ENCODE results near the gene RASA2.

Gene RASA2

GRCh38 chr3:141538568-141539240 lies 51.9 kb downstream of the RASA2 start:
- no peak for DNase-seq

- DNase-seq: no peak
Observed at GRCh38 chr3:141539431-141540187, 52.8 kb downstream of the RASA2 start.

- DNase-seq: no peak
Observed at GRCh38 chr3:141540531-141540930, 53.7 kb downstream of the RASA2 start.

GRCh38 chr3:141542202-141542969 lies 55.6 kb downstream of the RASA2 start:
- no peak for DNase-seq

GRCh38 chr3:141542989-141543388 lies 56.2 kb downstream of the RASA2 start:
- DNase-seq: no peak

- no peak for DNase-seq
Observed at GRCh38 chr3:141544697-141545096, 57.9 kb downstream of the RASA2 start.

GRCh38 chr3:141546081-141546480 lies 59.3 kb downstream of the RASA2 start:
- DNase-seq: no peak

- no peak for DNase-seq
Observed at GRCh38 chr3:141546586-141546985, 59.8 kb downstream of the RASA2 start.

GRCh38 chr3:141547791-141548190 lies 61.0 kb downstream of the RASA2 start:
- DNase-seq: no peak

GRCh38 chr3:141550926-141551665 lies 64.3 kb downstream of the RASA2 start:
- no peak for DNase-seq

- DNase-seq: no peak
Observed at GRCh38 chr3:141552440-141552991, 65.7 kb downstream of the RASA2 start.

- DNase-seq: no peak
Observed at GRCh38 chr3:141553055-141553454, 66.2 kb downstream of the RASA2 start.

GRCh38 chr3:141556034-141556433 lies 69.2 kb downstream of the RASA2 start:
- DNase-seq: no peak

- no peak for DNase-seq
Observed at GRCh38 chr3:141557961-141558706, 71.3 kb downstream of the RASA2 start.

GRCh38 chr3:141561426-141562034 lies 74.7 kb downstream of the RASA2 start:
- peak; percentile 23 for DNase-seq

- DNase-seq: no peak
Observed at GRCh38 chr3:141564241-141564640, 77.4 kb downstream of the RASA2 start.

- DNase-seq: no peak
Observed at GRCh38 chr3:141570068-141570467, 83.2 kb downstream of the RASA2 start.

- DNase-seq: no peak
Observed at GRCh38 chr3:141575879-141576743, 89.3 kb downstream of the RASA2 start.

GRCh38 chr3:141576744-141577052 lies 89.9 kb downstream of the RASA2 start:
- DNase-seq: no peak

- no peak for DNase-seq
Observed at GRCh38 chr3:141578202-141578973, 91.6 kb downstream of the RASA2 start.
